GM10847 (cell line): ENCODE measurements around the gene DCTD.

Experiments
- POLR2A ChIP-seq: IDR thresholded peaks from 2 replicates; pipeline ENCODE4 v1.6.1; 2011; ENCODE audit not compliant: insufficient read length; ENCODE audit errors: extremely low read depth

Gene DCTD

GRCh38 chr4:182904211-182904761 lies 12.9 kb downstream of the DCTD start:
- no peak for TF ChIP-seq POLR2A

GRCh38 chr4:182903013-182903412 lies 14.2 kb downstream of the DCTD start:
- TF ChIP-seq POLR2A = no peak

- TF ChIP-seq POLR2A = no peak
These were observed 15.8 kb downstream of the DCTD start for GRCh38 chr4:182901337-182901736.

GRCh38 chr4:182898479-182898799 lies 18.7 kb downstream of the DCTD start:
- TF ChIP-seq POLR2A = no peak

GRCh38 chr4:182897601-182898478 lies 19.3 kb downstream of the DCTD start:
- no peak for TF ChIP-seq POLR2A

GRCh38 chr4:182896421-182896820 lies 20.8 kb downstream of the DCTD start:
- no peak for TF ChIP-seq POLR2A

GRCh38 chr4:182895791-182896292 lies 21.3 kb downstream of the DCTD start:
- no peak for TF ChIP-seq POLR2A

- TF ChIP-seq POLR2A = no peak
These were observed 22.4 kb downstream of the DCTD start for GRCh38 chr4:182894681-182895275.

GRCh38 chr4:182893474-182894080 lies 23.6 kb downstream of the DCTD start:
- TF ChIP-seq POLR2A = no peak

GRCh38 chr4:182893047-182893446 lies 24.1 kb downstream of the DCTD start:
- no peak for TF ChIP-seq POLR2A

- TF ChIP-seq POLR2A = no peak
These were observed 27.0 kb downstream of the DCTD start for GRCh38 chr4:182890202-182890601.

- no peak for TF ChIP-seq POLR2A
These were observed 28.3 kb downstream of the DCTD start for GRCh38 chr4:182888891-182889290.

- TF ChIP-seq POLR2A = no peak
These were observed 30.4 kb downstream of the DCTD start for GRCh38 chr4:182886768-182887167.

- TF ChIP-seq POLR2A = no peak
These were observed 31.0 kb downstream of the DCTD start for GRCh38 chr4:182886205-182886604.

GRCh38 chr4:182885738-182886077 lies 31.5 kb downstream of the DCTD start:
- no peak for TF ChIP-seq POLR2A
